ENCODE data around the gene SLC35G3.

DNA sequence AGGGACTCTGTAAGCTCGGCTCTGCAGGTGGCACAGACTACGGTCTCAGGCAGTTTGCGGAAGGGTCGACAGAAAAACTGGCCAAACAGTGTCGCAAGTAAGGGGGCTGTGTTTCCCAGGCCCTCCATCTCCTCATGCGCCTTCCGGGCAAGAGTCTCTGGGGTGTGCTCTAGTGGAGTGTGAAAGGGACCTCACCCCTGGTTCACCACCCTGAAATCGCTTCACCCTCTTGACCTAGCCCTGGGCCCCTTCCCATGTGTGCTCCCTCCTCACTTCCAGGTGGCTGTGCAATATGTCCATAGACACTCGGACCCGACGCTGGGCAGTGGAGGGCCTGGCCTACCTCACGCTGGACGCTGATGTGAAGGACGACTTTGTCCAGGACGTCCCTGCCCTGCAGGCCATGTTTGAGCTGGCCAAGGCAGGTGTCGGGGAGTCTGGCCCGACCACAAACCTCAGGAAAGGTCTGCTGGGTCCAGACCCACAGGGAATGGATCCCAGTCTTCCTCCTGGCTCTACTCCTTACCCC, 24.3 kb downstream of the SLC35G3 start:
- TF ChIP-seq POLR2A (IDR thresholded peaks at IDR 0.05; ENCODE audit: low read length) (no peak), GATA1 (IDR thresholded peaks at IDR 0.05; ENCODE audit: low read depth, low read length) (no peak)
